Measurements from ENCODE around the gene PHLDB3. TPM values are rescaled to one million over a fixed set of nuclear protein-coding genes. Genes with fewer than 3 reads are reported as not detected.
A peak's percentile ranks its signal among the peaks of the same experiment; 100 is the strongest.

Gene PHLDB3
- total and polyA plus RNA-seq, 2 of the 13 experiments (the other 11 are each of a cell fraction or from before 2014, with no cell fraction given) = 11.3 to 14.5 TPM

DNA sequence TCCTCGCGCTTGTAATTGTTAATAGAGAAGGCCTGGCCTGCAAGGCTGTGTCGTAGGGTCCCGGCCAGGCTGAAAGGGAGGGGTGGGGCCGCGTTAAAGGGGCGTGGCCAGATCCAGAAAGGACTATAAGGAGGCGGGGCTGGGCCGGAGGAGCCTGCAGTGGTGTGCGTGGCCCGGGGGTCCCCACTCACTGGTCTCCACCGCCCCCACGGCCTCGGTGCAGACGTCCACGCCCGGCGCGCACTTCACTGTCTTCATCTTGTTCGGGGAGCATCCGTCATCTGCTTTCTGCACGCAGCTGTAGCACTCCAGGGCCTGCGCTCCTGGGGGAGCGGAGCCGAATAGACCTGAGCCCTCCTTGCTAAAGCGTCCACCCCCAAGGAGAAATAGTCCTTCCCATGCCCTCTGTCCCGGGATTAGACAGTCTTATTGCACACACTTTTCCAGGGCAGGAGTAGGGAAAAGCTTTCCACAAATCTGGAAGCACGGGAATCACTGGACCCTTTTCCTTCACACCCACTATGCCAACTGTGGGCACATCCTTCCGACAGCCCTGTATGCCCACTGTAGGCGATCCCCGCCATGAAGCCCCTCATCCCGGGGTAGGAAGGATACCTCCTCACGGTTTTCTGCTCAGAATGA, 40.3 kb downstream of the PHLDB3 start (continued):
- 0 out of 2 replicates have a peak, but pooled peaks have one; percentile 12 for TF ChIP-seq ZFY (CRISPR knock-in tag; IDR thresholded peaks at IDR 0.05)
- no peak for TF ChIP-seq TCF12 (IDR thresholded peaks at IDR 0.05)
- TF ChIP-seq TCF12 (CRISPR knock-in tag; IDR thresholded peaks at IDR 0.05) = no peak
- no peak for TF ChIP-seq SATB2 (CRISPR knock-in tag; IDR thresholded peaks at IDR 0.05)
- TF ChIP-seq NFE2 (CRISPR knock-in tag; IDR thresholded peaks at IDR 0.05) = no peak
- TF ChIP-seq ZNF446 (CRISPR knock-in tag; IDR thresholded peaks at IDR 0.05) = no peak
- TF ChIP-seq, protein P1, sequence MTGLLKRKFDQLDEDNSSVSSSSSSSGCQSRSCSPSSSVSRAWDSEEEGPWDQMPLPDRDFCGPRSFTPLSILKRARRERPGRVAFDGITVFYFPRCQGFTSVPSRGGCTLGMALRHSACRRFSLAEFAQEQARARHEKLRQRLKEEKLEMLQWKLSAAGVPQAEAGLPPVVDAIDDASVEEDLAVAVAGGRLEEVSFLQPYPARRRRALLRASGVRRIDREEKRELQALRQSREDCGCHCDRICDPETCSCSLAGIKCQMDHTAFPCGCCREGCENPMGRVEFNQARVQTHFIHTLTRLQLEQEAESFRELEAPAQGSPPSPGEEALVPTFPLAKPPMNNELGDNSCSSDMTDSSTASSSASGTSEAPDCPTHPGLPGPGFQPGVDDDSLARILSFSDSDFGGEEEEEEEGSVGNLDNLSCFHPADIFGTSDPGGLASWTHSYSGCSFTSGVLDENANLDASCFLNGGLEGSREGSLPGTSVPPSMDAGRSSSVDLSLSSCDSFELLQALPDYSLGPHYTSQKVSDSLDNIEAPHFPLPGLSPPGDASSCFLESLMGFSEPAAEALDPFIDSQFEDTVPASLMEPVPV (CRISPR knock-in tag; IDR thresholded peaks at IDR 0.05) = no peak
- TF ChIP-seq YEATS4 (CRISPR knock-in tag; IDR thresholded peaks at IDR 0.05; ENCODE audit: borderline replicate concordance) = no peak
- TF ChIP-seq, protein P2, sequence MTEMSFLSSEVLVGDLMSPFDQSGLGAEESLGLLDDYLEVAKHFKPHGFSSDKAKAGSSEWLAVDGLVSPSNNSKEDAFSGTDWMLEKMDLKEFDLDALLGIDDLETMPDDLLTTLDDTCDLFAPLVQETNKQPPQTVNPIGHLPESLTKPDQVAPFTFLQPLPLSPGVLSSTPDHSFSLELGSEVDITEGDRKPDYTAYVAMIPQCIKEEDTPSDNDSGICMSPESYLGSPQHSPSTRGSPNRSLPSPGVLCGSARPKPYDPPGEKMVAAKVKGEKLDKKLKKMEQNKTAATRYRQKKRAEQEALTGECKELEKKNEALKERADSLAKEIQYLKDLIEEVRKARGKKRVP (CRISPR knock-in tag; IDR thresholded peaks at IDR 0.05) = no peak
- TF ChIP-seq NAIF1 (CRISPR knock-in tag; IDR thresholded peaks at IDR 0.05; ENCODE audit: borderline replicate concordance) = no peak
- TF ChIP-seq ZNF430 (CRISPR knock-in tag; IDR thresholded peaks at IDR 0.05) = no peak
- no peak for TF ChIP-seq FOSL2 (CRISPR knock-in tag; IDR thresholded peaks at IDR 0.05)
- TF ChIP-seq MEF2D (CRISPR knock-in tag; IDR thresholded peaks at IDR 0.05) = no peak
- TF ChIP-seq REL (CRISPR knock-in tag; conservative IDR thresholded peaks at IDR 0.05) = no peak
- TF ChIP-seq, protein P3, sequence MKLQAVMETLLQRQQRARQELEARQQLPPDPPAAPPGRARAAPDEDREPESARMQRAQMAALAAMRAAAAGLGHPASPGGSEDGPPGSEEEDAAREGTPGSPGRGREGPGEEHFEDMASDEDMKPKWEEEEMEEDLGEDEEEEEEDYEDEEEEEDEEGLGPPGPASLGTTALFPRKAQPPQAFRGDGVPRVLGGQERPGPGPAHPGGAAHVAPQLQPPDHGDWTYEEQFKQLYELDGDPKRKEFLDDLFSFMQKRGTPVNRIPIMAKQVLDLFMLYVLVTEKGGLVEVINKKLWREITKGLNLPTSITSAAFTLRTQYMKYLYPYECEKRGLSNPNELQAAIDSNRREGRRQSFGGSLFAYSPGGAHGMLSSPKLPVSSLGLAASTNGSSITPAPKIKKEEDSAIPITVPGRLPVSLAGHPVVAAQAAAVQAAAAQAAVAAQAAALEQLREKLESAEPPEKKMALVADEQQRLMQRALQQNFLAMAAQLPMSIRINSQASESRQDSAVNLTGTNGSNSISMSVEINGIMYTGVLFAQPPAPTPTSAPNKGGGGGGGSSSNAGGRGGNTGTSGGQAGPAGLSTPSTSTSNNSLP (IDR thresholded peaks at IDR 0.05; ENCODE audit: low read depth, low read length) = no peak
- no peak for TF ChIP-seq ZMYM2 (CRISPR knock-in tag; IDR thresholded peaks at IDR 0.05)
- peak; percentile 0; the same call in 1 of the 2 replicates for TF ChIP-seq HES4 (CRISPR knock-in tag; IDR thresholded peaks at IDR 0.05; ENCODE audit: borderline replicate concordance)
- TF ChIP-seq MTF2 (CRISPR knock-in tag; IDR thresholded peaks at IDR 0.05; ENCODE audit: borderline replicate concordance) = 0 out of 2 replicates have a peak, but pooled peaks have one; percentile 11
- 0 out of 2 replicates have a peak, but pooled peaks have one; percentile 33 for TF ChIP-seq ZNF543 (CRISPR knock-in tag; IDR thresholded peaks at IDR 0.05)
- TF ChIP-seq, protein P4, sequence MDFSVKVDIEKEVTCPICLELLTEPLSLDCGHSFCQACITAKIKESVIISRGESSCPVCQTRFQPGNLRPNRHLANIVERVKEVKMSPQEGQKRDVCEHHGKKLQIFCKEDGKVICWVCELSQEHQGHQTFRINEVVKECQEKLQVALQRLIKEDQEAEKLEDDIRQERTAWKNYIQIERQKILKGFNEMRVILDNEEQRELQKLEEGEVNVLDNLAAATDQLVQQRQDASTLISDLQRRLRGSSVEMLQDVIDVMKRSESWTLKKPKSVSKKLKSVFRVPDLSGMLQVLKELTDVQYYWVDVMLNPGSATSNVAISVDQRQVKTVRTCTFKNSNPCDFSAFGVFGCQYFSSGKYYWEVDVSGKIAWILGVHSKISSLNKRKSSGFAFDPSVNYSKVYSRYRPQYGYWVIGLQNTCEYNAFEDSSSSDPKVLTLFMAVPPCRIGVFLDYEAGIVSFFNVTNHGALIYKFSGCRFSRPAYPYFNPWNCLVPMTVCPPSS (IDR thresholded peaks at IDR 0.05) = no peak
- TF ChIP-seq FOXC1 (CRISPR knock-in tag; IDR thresholded peaks at IDR 0.05; ENCODE audit: borderline replicate concordance) = 0 out of 2 replicates have a peak, but pooled peaks have one; percentile 37
- TF ChIP-seq ZNF354B (CRISPR knock-in tag; IDR thresholded peaks at IDR 0.05) = no peak
- TF ChIP-seq ZNF10 (CRISPR knock-in tag; IDR thresholded peaks at IDR 0.05; ENCODE audit: borderline replicate concordance, low read depth) = no peak
- TF ChIP-seq IRX3 (CRISPR knock-in tag; IDR thresholded peaks at IDR 0.05; ENCODE audit: borderline replicate concordance, low read depth) = no peak
- TF ChIP-seq YEATS2 (CRISPR knock-in tag; IDR thresholded peaks at IDR 0.05; ENCODE audit: borderline replicate concordance) = no peak
- TF ChIP-seq CAMTA2 (CRISPR knock-in tag; IDR thresholded peaks at IDR 0.05; ENCODE audit: borderline replicate concordance) = 0 out of 2 replicates have a peak, but pooled peaks have one; percentile 32
